ENCODE data around the gene SUN2. TPM values are rescaled to one million over a fixed set of nuclear protein-coding genes. Genes with fewer than 3 reads are reported as not detected.
A peak's percentile ranks its signal among the peaks of the same experiment; 100 is the strongest.

SUN2 gene
- total and polyA plus RNA-seq, 9 of the 15 experiments (the other 6 are each of a cell fraction or from before 2014, with no cell fraction given) = 0.11 to 42.6 (median 16.7) TPM

- intact Hi-C loops (cut with micrococcal nuclease) = no loop called here
- peak overlapping the region; percentile 7 to 26; a peak in 2 of 4 replicates for H3K9ac ChIP-seq (ENCODE audit: insufficient read depth in 1 of 2, low read depth in 2 of 2, low read length in 2 of 2)
- DNase-seq (ENCODE audit: extremely low read depth in 1 of 4, low spot score in 3 of 4) (peak in 2 of 4 experiments; percentile 30 to 59), ATAC-seq (peak; percentile 67), FAIRE-seq (no peak)
- H3K36me3 ChIP-seq (ENCODE audit: control insufficient read depth, insufficient read depth, low read length) = peaks cover 68% of the 10 kb centered on the region; the same call in 2 of the 3 replicates
- peaks cover 76% of the 10 kb centered on the region for H3K79me2 ChIP-seq (ENCODE audit: control insufficient read depth, insufficient read depth, low read length)
- BruUV-seq (replicated peaks) = no TSS peak
- H2AFZ ChIP-seq (ENCODE audit: low read depth, low read length) = no peak overlapping the region
- ChIA-PET POLR2A (interaction anchor here (1.4 to 1.7 kb wide), 3 partner anchors 8 to 32 kb away, joined by 4 to 8 read pairs (median 6); partner anchors contain the start of genes GTPBP1 and TOMM22), CTCF (ENCODE audit: low intra/inter-chr PET ratio) (no interaction called here)
- WGBS (ENCODE audit: insufficient coverage, low coverage, missing lambda C conversion rate) = 37% methylated on average over 8 of the region's 8 CpGs
- no peak overlapping the region for H3K4me3 ChIP-seq
- no peaks in the 10 kb centered on the region for H3K9me3 ChIP-seq (replicated peaks; ENCODE audit: control insufficient read depth, insufficient read depth, low read depth, low read length)
- H3K4me2 ChIP-seq (ENCODE audit: insufficient read depth, low read length) = peak overlapping the region; percentile 39
- in situ Hi-C loops (cut with MboI) = no loop called here
- peaks cover 49 to 50% of the 10 kb centered on the region in 2 experiments; a peak in 4 of 5 replicates for H3K4me1 ChIP-seq (replicated peaks in 1 of 2; ENCODE audit: control insufficient read depth in 2 of 2, insufficient read depth in 2 of 2, low read length in 2 of 2)
- H4K20me1 ChIP-seq (replicated peaks; ENCODE audit: control insufficient read depth, insufficient read depth, low read length) = peaks cover 51% of the 10 kb centered on the region
- H3K27ac ChIP-seq (ENCODE audit: extremely low read depth, low read depth, low read length) = peak overlapping the region; percentile 56; the same call in 2 of the 3 replicates
- H3K27me3 ChIP-seq (ENCODE audit: control insufficient read depth in 2 of 2, insufficient read depth in 2 of 2, low read length in 2 of 2) = no peaks in the 10 kb centered on the region
- peaks cover 3% of the 10 kb centered on the region for H3K9me1 ChIP-seq (ENCODE audit: control insufficient read depth, insufficient read depth, low read length)
- TF ChIP-seq ZFP30 (CRISPR knock-in tag; IDR thresholded peaks at IDR 0.05; ENCODE audit: borderline replicate concordance) (no peak), ZBTB11 (CRISPR knock-in tag; IDR thresholded peaks at IDR 0.05) (0 out of 6 replicates have a peak, but pooled peaks of 1 of the 3 experiments have one; percentile 18), RBM14 (IDR thresholded peaks at IDR 0.05; ENCODE audit: borderline replicate concordance, insufficient read depth, low read depth, low read length) (no peak), TOE1 (IDR thresholded peaks at IDR 0.05; ENCODE audit: borderline replicate concordance) (0 out of 2 replicates have a peak, but pooled peaks have one; percentile 21), TOE1 (CRISPR knock-in tag; IDR thresholded peaks at IDR 0.05; ENCODE audit: borderline replicate concordance, low read depth) (no peak), REST (IDR thresholded peaks at IDR 0.05; ENCODE audit: borderline replicate concordance) (peak; percentile 21; the same call in 1 of the 2 replicates), REST (CRISPR knock-in tag; IDR thresholded peaks at IDR 0.05; ENCODE audit: low read depth) (no peak), THRA (IDR thresholded peaks at IDR 0.05) (no peak)
Observed at GRCh38 chr22:38713921-38714320, 41.9 kb downstream of the SUN2 start.
